ENCODE measurements around the gene IL25.

IL25 gene

DNA sequence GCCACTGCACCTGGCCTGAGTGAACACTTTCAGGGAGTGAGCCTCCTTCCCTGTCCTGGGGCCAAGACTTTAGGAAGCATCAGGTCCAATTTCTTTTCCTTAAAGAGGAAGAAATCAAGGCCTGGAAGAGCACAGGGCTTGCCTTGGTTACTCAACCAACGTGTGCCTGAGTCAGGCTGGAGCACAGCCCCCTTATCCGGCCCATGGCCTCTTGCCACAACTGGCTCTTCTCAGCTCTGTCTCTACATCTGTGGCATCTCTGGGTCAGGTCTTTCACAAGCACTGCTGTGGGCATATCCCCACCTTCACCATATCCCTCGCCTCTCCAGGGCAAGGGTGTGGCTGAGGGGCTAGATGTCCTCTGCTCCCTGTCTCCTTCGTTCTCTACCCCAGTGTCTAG is 28.7 kb downstream of the IL25 start:
- H3K27ac ChIP-seq, result no peak overlapping the region
- TF ChIP-seq, protein P1, sequence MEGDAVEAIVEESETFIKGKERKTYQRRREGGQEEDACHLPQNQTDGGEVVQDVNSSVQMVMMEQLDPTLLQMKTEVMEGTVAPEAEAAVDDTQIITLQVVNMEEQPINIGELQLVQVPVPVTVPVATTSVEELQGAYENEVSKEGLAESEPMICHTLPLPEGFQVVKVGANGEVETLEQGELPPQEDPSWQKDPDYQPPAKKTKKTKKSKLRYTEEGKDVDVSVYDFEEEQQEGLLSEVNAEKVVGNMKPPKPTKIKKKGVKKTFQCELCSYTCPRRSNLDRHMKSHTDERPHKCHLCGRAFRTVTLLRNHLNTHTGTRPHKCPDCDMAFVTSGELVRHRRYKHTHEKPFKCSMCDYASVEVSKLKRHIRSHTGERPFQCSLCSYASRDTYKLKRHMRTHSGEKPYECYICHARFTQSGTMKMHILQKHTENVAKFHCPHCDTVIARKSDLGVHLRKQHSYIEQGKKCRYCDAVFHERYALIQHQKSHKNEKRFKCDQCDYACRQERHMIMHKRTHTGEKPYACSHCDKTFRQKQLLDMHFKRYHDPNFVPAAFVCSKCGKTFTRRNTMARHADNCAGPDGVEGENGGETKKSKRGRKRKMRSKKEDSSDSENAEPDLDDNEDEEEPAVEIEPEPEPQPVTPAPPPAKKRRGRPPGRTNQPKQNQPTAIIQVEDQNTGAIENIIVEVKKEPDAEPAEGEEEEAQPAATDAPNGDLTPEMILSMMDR (IDR thresholded peaks at IDR 0.05; ENCODE audit: low read depth, low read length), result no peak
- no peaks in the 10 kb centered on the region for H3K9me3 ChIP-seq (ENCODE audit: severe bottlenecking)
- H3K4me3 ChIP-seq (ENCODE audit: low read depth, low read length), result no peak overlapping the region
- H3K36me3 ChIP-seq, result no peaks in the 10 kb centered on the region
- no peaks in the 10 kb centered on the region for H3K27me3 ChIP-seq (ENCODE audit: insufficient read depth, low read depth, severe bottlenecking)
- no peak for DNase-seq

DNA sequence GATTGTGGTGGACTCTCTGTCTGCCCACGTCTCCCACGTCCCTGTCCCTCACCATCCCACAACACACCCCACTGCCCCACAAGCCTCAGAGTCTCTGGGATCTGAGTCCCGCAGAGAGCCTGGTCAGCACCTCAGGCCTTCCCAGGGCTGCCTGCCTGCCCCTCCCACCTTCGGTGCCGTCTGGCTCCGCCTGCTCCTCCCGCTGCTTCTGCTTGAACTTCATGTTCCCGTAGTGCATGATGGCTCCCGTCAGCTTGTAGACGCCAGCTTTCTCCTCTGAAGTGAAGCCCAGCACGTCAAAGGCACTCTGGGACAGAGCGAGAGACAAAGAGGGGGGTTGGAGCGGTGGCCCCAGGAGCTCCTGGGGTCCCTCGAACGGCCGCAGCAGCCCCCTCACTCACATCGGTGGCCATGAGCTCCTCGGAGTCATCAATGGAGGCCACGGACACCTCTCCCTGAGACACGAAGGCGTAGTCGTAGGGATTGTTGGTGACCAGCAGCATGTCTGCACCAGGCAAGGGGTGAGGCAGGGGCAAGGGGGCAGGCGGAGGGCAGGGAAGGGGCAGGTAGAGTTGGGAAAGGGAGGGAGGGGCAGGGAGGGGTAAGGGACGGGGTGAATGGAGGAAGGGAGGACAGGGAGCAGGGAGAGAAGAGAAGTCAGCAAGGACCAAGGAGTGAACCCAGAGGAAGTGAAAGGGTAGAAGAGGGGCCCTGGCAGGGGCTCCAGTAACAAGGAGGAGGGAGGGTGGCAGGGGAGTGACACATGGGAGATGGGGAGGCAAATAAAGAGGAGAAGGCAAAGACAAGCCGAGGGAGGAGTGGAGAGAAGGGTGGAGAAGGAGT is 29.9 kb downstream of the IL25 start:
- Histone ChIP-seq H3K27ac (no peak overlapping the region), H3K27me3 (ENCODE audit: insufficient read depth, low read depth, severe bottlenecking) (no peaks in the 10 kb centered on the region), H3K36me3 (no peaks in the 10 kb centered on the region), H3K4me3 (ENCODE audit: low read depth, low read length) (no peak overlapping the region), H3K9me3 (ENCODE audit: severe bottlenecking) (no peaks in the 10 kb centered on the region)
- TF ChIP-seq, protein P1 (IDR thresholded peaks at IDR 0.05; ENCODE audit: low read depth, low read length), result no peak
- DNase-seq, result no peak

DNA sequence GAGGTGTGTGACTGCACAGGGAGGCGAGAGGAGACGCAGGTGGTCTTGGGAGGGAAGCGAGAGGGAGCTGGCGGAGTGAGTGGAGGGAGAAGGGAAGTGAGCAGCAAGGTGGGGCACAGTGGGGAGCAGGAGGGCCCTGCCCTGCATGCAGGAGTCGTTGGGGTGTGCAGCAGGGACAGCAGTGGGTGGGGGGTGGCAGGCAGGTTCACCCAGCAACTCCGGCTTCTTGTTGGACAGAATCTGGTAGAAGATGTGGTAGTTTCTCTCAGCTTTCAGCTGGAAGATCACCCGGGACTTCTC is 30.5 kb downstream of the IL25 start:
- H3K9me3 ChIP-seq (ENCODE audit: severe bottlenecking), result no peaks in the 10 kb centered on the region
- H3K27ac ChIP-seq, result no peak overlapping the region
- no peak overlapping the region for H3K4me3 ChIP-seq (ENCODE audit: low read depth, low read length)
- no peaks in the 10 kb centered on the region for H3K36me3 ChIP-seq
- no peak for DNase-seq
- TF ChIP-seq, protein P1 (IDR thresholded peaks at IDR 0.05; ENCODE audit: low read depth, low read length), result no peak
- H3K27me3 ChIP-seq (ENCODE audit: insufficient read depth, low read depth, severe bottlenecking), result no peaks in the 10 kb centered on the region

DNA sequence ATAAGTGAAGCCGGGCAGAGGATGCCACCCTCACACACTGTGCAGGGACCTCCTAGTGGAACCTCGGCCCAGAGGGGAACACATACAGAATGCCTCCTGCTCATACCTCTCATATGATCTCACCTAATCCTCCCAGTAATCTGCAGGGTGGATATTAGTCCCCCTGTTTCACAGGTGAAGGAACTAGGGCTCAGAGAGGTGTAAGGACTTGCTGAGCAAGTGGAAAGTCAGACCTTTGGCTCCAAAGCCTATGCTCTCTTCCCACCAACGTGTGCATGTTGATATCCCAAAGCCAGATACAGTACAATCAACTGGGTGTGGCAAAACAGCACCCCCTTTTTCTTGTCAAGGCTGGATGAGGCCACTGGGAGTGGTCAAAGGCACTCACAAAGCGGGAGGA is 31.3 kb downstream of the IL25 start:
- TF ChIP-seq, protein P1 (IDR thresholded peaks at IDR 0.05; ENCODE audit: low read depth, low read length), result no peak
- Histone ChIP-seq H3K27ac (no peak overlapping the region), H3K9me3 (ENCODE audit: severe bottlenecking) (no peaks in the 10 kb centered on the region), H3K27me3 (ENCODE audit: insufficient read depth, low read depth, severe bottlenecking) (no peaks in the 10 kb centered on the region), H3K36me3 (no peaks in the 10 kb centered on the region), H3K4me3 (ENCODE audit: low read depth, low read length) (no peak overlapping the region)
- no peak for DNase-seq

DNA sequence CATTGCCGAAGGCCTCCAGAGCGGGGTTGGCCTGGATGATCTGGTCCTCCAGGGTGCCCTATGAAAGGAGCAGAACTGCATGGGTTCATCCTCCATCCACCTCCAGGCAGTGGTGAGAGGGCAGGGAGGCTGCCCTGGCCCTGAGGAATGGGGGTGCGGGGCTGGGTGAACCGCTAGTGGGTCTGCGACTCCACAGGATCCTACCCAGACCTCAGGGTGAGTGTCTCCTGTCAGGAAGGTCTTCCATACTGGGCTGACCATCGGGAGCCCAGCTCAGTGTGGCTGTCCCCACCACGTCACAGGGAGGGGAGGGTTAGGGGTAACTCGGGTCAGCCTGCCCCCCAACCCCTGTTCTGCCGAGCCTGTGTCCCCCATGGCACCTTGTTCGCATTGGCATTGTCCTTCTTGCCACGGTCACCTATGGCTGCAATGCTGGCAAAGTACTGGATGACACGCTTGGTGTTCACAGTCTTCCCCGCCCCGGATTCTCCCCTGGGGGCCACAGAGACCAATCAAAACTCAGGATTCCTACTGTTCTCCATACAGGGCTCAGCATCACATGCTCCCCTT is 31.8 kb downstream of the IL25 start:
- H3K27ac ChIP-seq, result no peak overlapping the region
- TF ChIP-seq, protein P1 (IDR thresholded peaks at IDR 0.05; ENCODE audit: low read depth, low read length), result no peak
- H3K9me3 ChIP-seq (ENCODE audit: severe bottlenecking), result no peaks in the 10 kb centered on the region
- no peaks in the 10 kb centered on the region for H3K36me3 ChIP-seq
- no peak overlapping the region for H3K4me3 ChIP-seq (ENCODE audit: low read depth, low read length)
- no peak for DNase-seq
- no peaks in the 10 kb centered on the region for H3K27me3 ChIP-seq (ENCODE audit: insufficient read depth, low read depth, severe bottlenecking)

All from WERI-Rb-1 (cell line).